IMR-90 (cell line): Measurements from ENCODE around the gene GTF3C1. TPM values are rescaled to one million over a fixed set of nuclear protein-coding genes. Genes with fewer than 3 reads are reported as not detected.

ENCODE experiments used
- ATAC-seq: fragments of 200-7000 bp; cut with Tn5 transposase; 2 replicates; pipeline ENCODE4 v1.9.1; 2020; ENCODE audit warnings: low read depth, mild to moderate bottlenecking, moderate library complexity
- BruUV-seq: library from RNA; stranded (reverse); fragments of 400-500 nt; replicated peaks from 2 replicates; lab custom pipeline; 2021; lab: Mats Ljungman, UMichigan
- CTCF ChIA-PET: fragments of 300-600 bp; formaldehyde crosslinking; extraction: SDS; loops from one replicate; lab custom pipeline; 2021; ENCODE audit warnings: antibody characterized with exemption; lab: Yijun Ruan, JAX
- POLR2A ChIA-PET: fragments of 300-600 bp; sonication (Branson Sonifier 250); formaldehyde crosslinking; loops from one replicate; lab custom pipeline; 2022; ENCODE audit warnings: antibody characterized with exemption; ENCODE audit not compliant: unreplicated experiment; lab: Charles Lee
- DNase-seq: peaks from one replicate; pipeline ENCODE4 v3.0.0; 2013
- H2AFZ ChIP-seq: replicated peaks from 2 replicates; pipeline ENCODE3; 2013; ENCODE audit warnings: low read length, mild to moderate bottlenecking; ENCODE audit not compliant: poor library complexity
- H2AK5ac ChIP-seq: 2 replicates; pipeline ENCODE4 v1.6.1; 2013; ENCODE audit warnings: low read depth, low read length, inconsistent platforms
- H2AK9ac ChIP-seq: replicated peaks from 2 replicates; pipeline ENCODE3; 2013; ENCODE audit warnings: mild to moderate bottlenecking, low read depth, low read length, moderate library complexity; ENCODE audit not compliant: poor library complexity
- H2BK120ac ChIP-seq: 2 replicates; pipeline ENCODE4 v1.6.1; 2013; ENCODE audit warnings: low read depth, low read length, inconsistent platforms
- H2BK15ac ChIP-seq: 3 replicates; pipeline ENCODE4 v1.6.1; 2013; ENCODE audit warnings: low read depth, low read length, inconsistent platforms
- H2BK20ac ChIP-seq: 2 replicates; pipeline ENCODE4 v1.6.1; 2013; ENCODE audit warnings: low read depth, mild to moderate bottlenecking, inconsistent platforms, low read length, moderate library complexity
- H2BK5ac ChIP-seq: 2 replicates; pipeline ENCODE4 v1.6.1; 2013; ENCODE audit warnings: mild to moderate bottlenecking, low read depth, low read length, inconsistent platforms; ENCODE audit not compliant: poor library complexity, severe bottlenecking
- H3K14ac ChIP-seq: replicated peaks from 2 replicates; pipeline ENCODE4 v1.6.1; 2013; ENCODE audit warnings: low read depth, low read length, inconsistent platforms
- H3K18ac ChIP-seq: 2 replicates; pipeline ENCODE4 v1.6.1; 2013; ENCODE audit warnings: low read depth, low read length, control low read depth
- H3K23ac ChIP-seq: 2 replicates; pipeline ENCODE4 v1.6.1; 2013; ENCODE audit warnings: low read depth, low read length, inconsistent platforms
- H3K27ac ChIP-seq: 2 replicates; pipeline ENCODE4 v1.5.1; 2013; ENCODE audit warnings: mild to moderate bottlenecking, control low read depth, low read length; ENCODE audit not compliant: insufficient read depth
- H3K27me3 ChIP-seq: 2 replicates; pipeline ENCODE4 v1.6.1; 2013; ENCODE audit warnings: low read length; ENCODE audit not compliant: control insufficient read depth, insufficient read depth
- H3K36me3 ChIP-seq: 2 replicates; pipeline ENCODE4 v1.6.1; 2013; ENCODE audit warnings: low read length, mixed read lengths; ENCODE audit not compliant: control insufficient read depth, insufficient read depth
- H3K4ac ChIP-seq: 2 replicates; pipeline ENCODE4 v1.6.1; 2013; ENCODE audit warnings: low read depth, low read length, inconsistent platforms
- H3K4me1 ChIP-seq: 2 replicates; pipeline ENCODE4 v1.6.1; 2013; ENCODE audit warnings: low read length, mixed read lengths; ENCODE audit not compliant: control insufficient read depth, insufficient read depth
- H3K4me2 ChIP-seq: 2 replicates; pipeline ENCODE4 v1.6.1; 2013; ENCODE audit warnings: low read depth, mild to moderate bottlenecking, control low read depth, low read length, moderate library complexity
- H3K4me3 ChIP-seq: 2 replicates; pipeline ENCODE4 v1.5.1; 2013; ENCODE audit warnings: low read depth, mild to moderate bottlenecking, control low read depth, low read length, moderate library complexity; ENCODE audit not compliant: insufficient read depth
- H3K56ac ChIP-seq: 2 replicates; pipeline ENCODE4 v1.6.1; 2013; ENCODE audit warnings: low read length, inconsistent platforms; ENCODE audit not compliant: insufficient read depth; ENCODE audit errors: extremely low read depth
- H3K79me1 ChIP-seq, 2 experiments: 2 replicates each; pipeline ENCODE4 v1.6.1; 2013; ENCODE audit warnings: low read length in 2 of 2, inconsistent platforms in 1 of 2, low read depth in 1 of 2
- H3K9ac ChIP-seq: 2 replicates; pipeline ENCODE4 v1.6.1; 2013; ENCODE audit warnings: low read depth, low read length, control low read depth
- H3K9me1 ChIP-seq: 2 replicates; pipeline ENCODE4 v1.6.1; 2013; ENCODE audit warnings: low read length, inconsistent platforms; ENCODE audit not compliant: insufficient read depth
- H3K9me3 ChIP-seq: 2 replicates; pipeline ENCODE4 v1.6.1; 2013; ENCODE audit warnings: low read length; ENCODE audit not compliant: control insufficient read depth, insufficient read depth
- H4K20me1 ChIP-seq: 2 replicates; pipeline ENCODE4 v1.6.1; 2013; ENCODE audit warnings: low read length, inconsistent platforms; ENCODE audit not compliant: insufficient read depth
- H4K5ac ChIP-seq: 2 replicates; pipeline ENCODE4 v1.6.1; 2013; ENCODE audit warnings: mild to moderate bottlenecking, low read depth, low read length, control low read depth
- H4K8ac ChIP-seq, 2 experiments: 2 replicates each; pipeline ENCODE4 v1.6.1; 2013; ENCODE audit warnings: low read depth in 2 of 2, low read length in 2 of 2, control low read depth in 1 of 2, inconsistent platforms in 1 of 2
- H4K91ac ChIP-seq: 2 replicates; pipeline ENCODE4 v1.6.1; 2013; ENCODE audit warnings: low read depth, low read length, inconsistent platforms; ENCODE audit not compliant: insufficient read depth
- CEBPB ChIP-seq: IDR thresholded peaks from 2 replicates; pipeline ENCODE4 v1.6.1; 2012; ENCODE audit warnings: low read depth, low read length, improper control_type of control experiment
- CHD1 ChIP-seq: IDR thresholded peaks from 2 replicates; pipeline ENCODE4 v1.6.1; 2012; ENCODE audit warnings: low read depth, low read length, improper control_type of control experiment
- CTCF ChIP-seq: conservative IDR thresholded peaks from 2 replicates; pipeline ENCODE4 v1.5.1; 2012; ENCODE audit warnings: mild to moderate bottlenecking, low read depth, low read length, improper control_type of control experiment
- ELK1 ChIP-seq: fragments of 150-350 bp; IDR thresholded peaks from 2 replicates; pipeline ENCODE4 v1.6.1; 2016; ENCODE audit warnings: low read depth, mild to moderate bottlenecking, low read length, moderate library complexity, borderline replicate concordance
- NFE2L2 ChIP-seq: fragments of 150-350 bp; IDR thresholded peaks from 2 replicates; pipeline ENCODE4 v1.6.1; 2016; ENCODE audit warnings: low read depth, mild to moderate bottlenecking, low read length
- POLR2A ChIP-seq: IDR thresholded peaks from 2 replicates; pipeline ENCODE4 v1.6.1; 2012; ENCODE audit warnings: mild to moderate bottlenecking, low read depth, low read length
- RFX5 ChIP-seq: IDR thresholded peaks from 2 replicates; pipeline ENCODE4 v1.8.0; 2012; ENCODE audit warnings: low read depth, mild to moderate bottlenecking, low read length, moderate library complexity
- SMC3 ChIP-seq: fragments of 150-350 bp; IDR thresholded peaks from 2 replicates; pipeline ENCODE4 v1.6.1; 2016; ENCODE audit warnings: low read depth, mild to moderate bottlenecking, antibody characterized with exemption, low read length, moderate library complexity
- USF2 ChIP-seq: fragments of 150-350 bp; IDR thresholded peaks from 2 replicates; pipeline ENCODE4 v1.6.1; 2017; ENCODE audit warnings: mild to moderate bottlenecking, antibody characterized with exemption, low read length, low read depth
- WGBS, 2 experiments: methylation state at CpG; one replicate each; pipeline versions ENCODE4 v1.1.5 to v1.1.7; 2013; ENCODE audit warnings: missing lambda C conversion rate in 2 of 2; ENCODE audit not compliant: insufficient read length in 1 of 2; ENCODE audit errors: extremely low coverage in 2 of 2; 5-methylcytosine and 5-hydroxymethylcytosine counted together
- dilution Hi-C: fragments of 300-500 bp; cut with HindIII; formaldehyde crosslinking; loops from one replicate; pipeline ENCODE4 v1.14.3; 2018; ENCODE audit warnings: low sequenced_read_pairs; ENCODE audit not compliant: unreplicated experiment
- in situ Hi-C: fragments of 300-500 bp; cut with MboI; formaldehyde crosslinking; loops from 3 replicates; pipeline ENCODE4 v1.14.3; 2019; ENCODE audit warnings: low sequenced_read_pairs, inconsistent platforms, mixed read lengths
- intact Hi-C: fragments of 100-400 bp; cut with micrococcal nuclease; formaldehyde crosslinking; loops from 2 replicates; pipeline ENCODE4 v1.10.0; 2022
- polyA plus RNA-seq, 3 experiments: library from polyadenylated mRNA; depleted of rRNA; stranded (reverse); fragments of >200 nt; gene quantifications; 2 replicates each; pipeline ENCODE4 v1.2.3, GENCODE V29; 2012; ENCODE audit warnings: low replicate concordance in 1 of 3
- total RNA-seq: library from RNA; depleted of rRNA; stranded (reverse); fragments of >200 nt; gene quantifications from 2 replicates; pipeline ENCODE4 v1.2.3, GENCODE V29; 2012

GTF3C1 gene
- total and polyA plus RNA-seq, 2 of the 4 experiments (the other 2 are of a cell fraction) = 50.8 to 68.1 TPM

- Histone ChIP-seq H3K4ac (no peak overlapping the region), H3K4me3 (no peak overlapping the region), H3K56ac (no peak overlapping the region), H2AK9ac (no peak overlapping the region), H3K4me2 (no peak overlapping the region), H2BK15ac (no peak overlapping the region), H3K9ac (no peak overlapping the region), H3K14ac (no peak overlapping the region), H2BK5ac (no peak overlapping the region), H3K9me1 (peaks cover 12% of the 10 kb centered on the region; the same call in 1 of the 2 replicates), H3K79me1 (peaks cover 6 to 12% of the 10 kb centered on the region in 2 experiments; a peak in 2 of 4 replicates), H3K27ac (no peak overlapping the region), H3K9me3 (no peaks in the 10 kb centered on the region), H4K5ac (no peak overlapping the region), H4K20me1 (peaks cover 3% of the 10 kb centered on the region; the same call in 1 of the 2 replicates), H3K36me3 (peaks cover 57% of the 10 kb centered on the region), H3K23ac (no peak overlapping the region), H3K18ac (no peak overlapping the region), H2BK20ac (no peak overlapping the region), H2BK120ac (no peak overlapping the region), H4K8ac (no peak overlapping the region), H3K27me3 (no peaks in the 10 kb centered on the region), H2AK5ac (no peak overlapping the region), H2AFZ (no peak overlapping the region), H3K4me1 (peaks cover 3% of the 10 kb centered on the region; the same call in 1 of the 2 replicates), H4K91ac (no peak overlapping the region)
- no peak for DNase-seq
- ChIA-PET POLR2A (no interaction called here), CTCF (no interaction called here)
- ATAC-seq = no peak
- 40% methylated on average over 1 of the region's 6 CpGs; no CpG with 5 or more reads in 1 of the 2 experiments for WGBS, 2 experiments
- BruUV-seq = no TSS peak
- no peak for TF ChIP-seq NFE2L2
- TF ChIP-seq USF2 = no peak
- no peak for TF ChIP-seq RFX5
- no peak for TF ChIP-seq POLR2A
- no peak for TF ChIP-seq CHD1
- no peak for TF ChIP-seq ELK1
- no peak for TF ChIP-seq SMC3
- TF ChIP-seq CEBPB = no peak
- TF ChIP-seq CTCF = no peak
- dilution Hi-C loops (no loop called here), intact Hi-C loops (no loop called here), in situ Hi-C loops (no loop called here)
These were observed 27.5 kb downstream of the GTF3C1 start for GRCh38 chr16:27522173-27522707.
